ENCODE data around the gene ANO10.

GRCh38 chr3:43413676-43414368, 208.0 kb downstream of the ANO10 start:
- TF ChIP-seq CTCF (IDR thresholded peaks at IDR 0.05) (no peak), POLR2AphosphoS5 (IDR thresholded peaks at IDR 0.05) (no peak), EP300 (IDR thresholded peaks at IDR 0.05; ENCODE audit: low read depth) (no peak)
